H9 (cell line): ENCODE results near the gene SEMA4D. TPM values are rescaled to one million over a fixed set of nuclear protein-coding genes. Genes with fewer than 3 reads are reported as not detected.

ENCODE experiments used
- DNase-seq: peaks from one replicate; pipeline ENCODE4 v3.0.0-alpha.2; 2017
- H2AFZ ChIP-seq: one replicate; pipeline ENCODE4 v1.6.1; 2013; ENCODE audit warnings: mild to moderate bottlenecking, low read length, control low read depth, moderate library complexity
- H2AK5ac ChIP-seq: 2 replicates; pipeline ENCODE4 v1.6.1; 2013; ENCODE audit warnings: low read length, control low read depth, mixed read lengths; ENCODE audit not compliant: insufficient read length
- H2BK120ac ChIP-seq: one replicate; pipeline ENCODE4 v1.6.1; 2013; ENCODE audit warnings: low read depth, mild to moderate bottlenecking, low read length, control low read depth, inconsistent platforms; ENCODE audit not compliant: poor library complexity, severe bottlenecking
- H2BK12ac ChIP-seq: 2 replicates; pipeline ENCODE4 v1.6.1; 2013; ENCODE audit warnings: low read length, control low read depth, mixed read lengths, low read depth; ENCODE audit not compliant: insufficient read length
- H2BK15ac ChIP-seq: 2 replicates; pipeline ENCODE4 v1.6.1; 2013; ENCODE audit warnings: low read depth, low read length, control low read depth
- H2BK20ac ChIP-seq: one replicate; pipeline ENCODE4 v1.6.1; 2013; ENCODE audit warnings: low read depth, mild to moderate bottlenecking, low read length, control low read depth, inconsistent platforms; ENCODE audit not compliant: poor library complexity, severe bottlenecking
- H2BK5ac ChIP-seq: 2 replicates; pipeline ENCODE4 v1.6.1; 2013; ENCODE audit warnings: low read length, control low read depth, mixed read lengths; ENCODE audit not compliant: insufficient read length
- H3K14ac ChIP-seq: 2 replicates; pipeline ENCODE4 v1.6.1; 2013; ENCODE audit warnings: low read length, control low read depth; ENCODE audit not compliant: insufficient read depth
- H3K18ac ChIP-seq: 2 replicates; pipeline ENCODE4 v1.6.1; 2013; ENCODE audit warnings: low read depth, mild to moderate bottlenecking, mixed read lengths, low read length, control low read depth; ENCODE audit not compliant: insufficient read length
- H3K23ac ChIP-seq: 2 replicates; pipeline ENCODE4 v1.6.1; 2013; ENCODE audit warnings: low read length, control low read depth, mixed read lengths, low read depth; ENCODE audit not compliant: insufficient read length
- H3K23me2 ChIP-seq: 2 replicates; pipeline ENCODE4 v1.6.1; 2013; ENCODE audit warnings: low read depth, mild to moderate bottlenecking, mixed read lengths, low read length, control low read depth; ENCODE audit not compliant: insufficient read length, poor library complexity, severe bottlenecking
- H3K27ac ChIP-seq: 2 replicates; pipeline ENCODE4 v1.5.1; 2013; ENCODE audit warnings: low read length, control low read depth, mixed read lengths, low read depth; ENCODE audit not compliant: insufficient read length
- H3K27me3 ChIP-seq: 2 replicates; pipeline ENCODE4 v1.6.1; 2013; ENCODE audit warnings: low read length, control low read depth, inconsistent platforms; ENCODE audit not compliant: insufficient read depth
- H3K4ac ChIP-seq: 2 replicates; pipeline ENCODE4 v1.6.1; 2013; ENCODE audit warnings: low read depth, mild to moderate bottlenecking, control low read depth, inconsistent platforms, low read length, moderate library complexity
- H3K4me1 ChIP-seq: 2 replicates; pipeline ENCODE4 v1.6.1; 2013; ENCODE audit warnings: low read length, control low read depth, inconsistent platforms; ENCODE audit not compliant: insufficient read depth
- H3K4me2 ChIP-seq: 2 replicates; pipeline ENCODE4 v1.6.1; 2013; ENCODE audit warnings: low read length, control low read depth, mixed read lengths; ENCODE audit not compliant: insufficient read length, insufficient read depth
- H3K56ac ChIP-seq: 2 replicates; pipeline ENCODE4 v1.6.1; 2013; ENCODE audit warnings: low read depth, mild to moderate bottlenecking, mixed read lengths, low read length, control low read depth; ENCODE audit not compliant: insufficient read length
- H3K79me1 ChIP-seq: 2 replicates; pipeline ENCODE4 v1.6.1; 2013; ENCODE audit warnings: low read depth, mild to moderate bottlenecking, moderate library complexity, low read length, control low read depth, inconsistent platforms; ENCODE audit not compliant: insufficient read depth, poor library complexity, severe bottlenecking
- H3K79me2 ChIP-seq: 2 replicates; pipeline ENCODE4 v1.6.1; 2013; ENCODE audit warnings: low read length, control low read depth, inconsistent platforms; ENCODE audit not compliant: insufficient read depth
- H3K9ac ChIP-seq: 2 replicates; pipeline ENCODE4 v1.6.1; 2013; ENCODE audit warnings: low read length, control low read depth, mixed read lengths; ENCODE audit not compliant: insufficient read length; ENCODE audit errors: extremely low read depth
- H3K9me3 ChIP-seq: one replicate; pipeline ENCODE4 v1.6.1; 2013; ENCODE audit warnings: low read depth, low read length, inconsistent platforms; ENCODE audit not compliant: control insufficient read depth
- H3T11ph ChIP-seq: one replicate; pipeline ENCODE4 v1.6.1; 2013; ENCODE audit warnings: mild to moderate bottlenecking, low read length, control low read depth, inconsistent platforms
- H4K20me1 ChIP-seq: one replicate; pipeline ENCODE4 v1.6.1; 2013; ENCODE audit not compliant: control insufficient read depth, insufficient read length, insufficient read depth
- H4K5ac ChIP-seq: 2 replicates; pipeline ENCODE4 v1.6.1; 2013; ENCODE audit warnings: low read depth, mild to moderate bottlenecking, mixed read lengths, low read length, control low read depth; ENCODE audit not compliant: insufficient read length
- H4K8ac ChIP-seq: replicated peaks from 2 replicates; pipeline ENCODE4 v1.6.1; 2013; ENCODE audit warnings: low read length, control low read depth, mixed read lengths, low read depth; ENCODE audit not compliant: insufficient read length
- H4K91ac ChIP-seq: 2 replicates; pipeline ENCODE4 v1.6.1; 2013; ENCODE audit warnings: low read depth, mild to moderate bottlenecking, moderate library complexity, mixed read lengths, low read length, control low read depth; ENCODE audit not compliant: insufficient read length
- H3K27ac Mint-ChIP-seq, 3 experiments: 2 replicates in 2 of 3; 3 replicates in 1 of 3; pipeline ENCODE4 v1.8.0; 2020 to 2021; ENCODE audit warnings: mixed read lengths in 3 of 3, mild to moderate bottlenecking in 1 of 3, moderate library complexity in 1 of 3
- H3K27me3 Mint-ChIP-seq: 2 replicates; pipeline ENCODE4 v1.8.0; 2021; ENCODE audit warnings: low read depth, mild to moderate bottlenecking, moderate library complexity, mixed read lengths
- H3K36me3 Mint-ChIP-seq, 3 experiments: 2 replicates in 2 of 3; 3 replicates in 1 of 3; pipeline ENCODE4 v1.8.0; 2020 to 2021; ENCODE audit warnings: low read depth in 3 of 3, mixed read lengths in 3 of 3; ENCODE audit not compliant: insufficient read depth in 1 of 3
- H3K4me1 Mint-ChIP-seq, 2 experiments: 2 replicates each; pipeline ENCODE4 v1.8.0; 2020; ENCODE audit warnings: mixed read lengths in 2 of 2
- H3K4me3 Mint-ChIP-seq, 2 experiments: 2 replicates in 1 of 2; 3 replicates in 1 of 2; pipeline ENCODE4 v1.8.0; 2020 to 2021; ENCODE audit warnings: mild to moderate bottlenecking in 2 of 2, mixed read lengths in 2 of 2, moderate library complexity in 1 of 2
- H3K9me3 Mint-ChIP-seq, 2 experiments: 2 replicates in 1 of 2; 3 replicates in 1 of 2; pipeline ENCODE4 v1.8.0; 2020; ENCODE audit warnings: mild to moderate bottlenecking in 2 of 2, mixed read lengths in 2 of 2, moderate library complexity in 1 of 2
- CTCF ChIP-seq: fragments of 200-600 bp; sonication (generic); conservative IDR thresholded peaks from 3 replicates; pipeline ENCODE4 v1.8.0; 2021; ENCODE audit warnings: antibody characterized with exemption, mild to moderate bottlenecking
- WGBS: extraction: QIAGEN DNeasy Blood & Tissue Kit; methylation state at CpG from one replicate; pipeline ENCODE4 v1.1.7; 2013; ENCODE audit warnings: missing lambda C conversion rate, low lambda C conversion rate, mixed read lengths; ENCODE audit not compliant: insufficient read length; ENCODE audit errors: extremely low coverage; 5-methylcytosine and 5-hydroxymethylcytosine counted together
- total RNA-seq: library from RNA; stranded (reverse); gene quantifications from 2 replicates; pipeline ENCODE4 v1.2.1, GENCODE V29; 2021

The SEMA4D gene
- total RNA-seq, 1 experiment from 2014 or later: 47.2 TPM

- Histone ChIP-seq H3K79me1 (no peaks in the 10 kb centered on the region), H2BK12ac (no peak overlapping the region), H3K27ac (no peak overlapping the region), H4K8ac (no peak overlapping the region), H3K4ac (no peak overlapping the region), H3K27me3 (no peaks in the 10 kb centered on the region), H3T11ph (no peak overlapping the region), H3K23ac (no peak overlapping the region), H3K4me1 (no peaks in the 10 kb centered on the region), H3K14ac (no peak overlapping the region), H2BK5ac (no peak overlapping the region), H4K20me1 (no peaks in the 10 kb centered on the region), H2BK15ac (no peak overlapping the region), H2AK5ac (no peak overlapping the region), H3K9ac (no peak overlapping the region), H3K23me2 (no peaks in the 10 kb centered on the region), H2BK120ac (no peak overlapping the region), H3K18ac (no peak overlapping the region), H4K91ac (no peak overlapping the region), H3K4me2 (no peak overlapping the region), H2BK20ac (no peak overlapping the region), H3K56ac (no peak overlapping the region), H3K9me3 (no peaks in the 10 kb centered on the region), H4K5ac (no peak overlapping the region), H2AFZ (no peak overlapping the region), H3K79me2 (no peaks in the 10 kb centered on the region)
- peaks cover 0 to 4% (median 4%) of the 10 kb centered on the region in 3 experiments; a peak in 1 of 7 replicates for H3K36me3 Mint-ChIP-seq
- H3K9me3 Mint-ChIP-seq: peaks cover 13 to 14% of the 10 kb centered on the region in 2 experiments; a peak in 4 of 5 replicates
- H3K27me3 Mint-ChIP-seq: no peaks in the 10 kb centered on the region; the same call in 1 of the 2 replicates
- WGBS: no CpG with 5 or more reads among the region's 4 CpGs
- peaks cover 5% of the 10 kb centered on the region in 2 experiments for H3K4me1 Mint-ChIP-seq
- H3K27ac Mint-ChIP-seq: no peak overlapping the region; a peak in 2 of 7 replicates
- DNase-seq: no peak
- H3K4me3 Mint-ChIP-seq: no peak overlapping the region
- TF ChIP-seq CTCF: no peak
Observed at GRCh38 chr9:89532478-89532877, 34.6 kb upstream of the SEMA4D start.
